IMR-90 (cell line): ENCODE measurements around the gene COPA. TPM values are rescaled to one million over a fixed set of nuclear protein-coding genes. Genes with fewer than 3 reads are reported as not detected.

Source experiments
- ATAC-seq: fragments of 200-7000 bp; cut with Tn5 transposase; 2 replicates; pipeline ENCODE4 v1.9.1; 2020; ENCODE audit warnings: low read depth, mild to moderate bottlenecking, moderate library complexity
- BruUV-seq: library from RNA; stranded (reverse); fragments of 400-500 nt; replicated peaks from 2 replicates; lab custom pipeline; 2021; lab: Mats Ljungman, UMichigan
- CTCF ChIA-PET: fragments of 300-600 bp; formaldehyde crosslinking; extraction: SDS; loops from one replicate; lab custom pipeline; 2021; ENCODE audit warnings: antibody characterized with exemption; lab: Yijun Ruan, JAX
- POLR2A ChIA-PET: fragments of 300-600 bp; sonication (Branson Sonifier 250); formaldehyde crosslinking; loops from one replicate; lab custom pipeline; 2022; ENCODE audit warnings: antibody characterized with exemption; ENCODE audit not compliant: unreplicated experiment; lab: Charles Lee
- DNase-seq: peaks from one replicate; pipeline ENCODE4 v3.0.0; 2013
- H2AFZ ChIP-seq: replicated peaks from 2 replicates; pipeline ENCODE3; 2013; ENCODE audit warnings: low read length, mild to moderate bottlenecking; ENCODE audit not compliant: poor library complexity
- H2AK5ac ChIP-seq: 2 replicates; pipeline ENCODE4 v1.6.1; 2013; ENCODE audit warnings: low read depth, low read length, inconsistent platforms
- H2AK9ac ChIP-seq: replicated peaks from 2 replicates; pipeline ENCODE3; 2013; ENCODE audit warnings: mild to moderate bottlenecking, low read depth, low read length, moderate library complexity; ENCODE audit not compliant: poor library complexity
- H2BK120ac ChIP-seq: 2 replicates; pipeline ENCODE4 v1.6.1; 2013; ENCODE audit warnings: low read depth, low read length, inconsistent platforms
- H2BK15ac ChIP-seq: 3 replicates; pipeline ENCODE4 v1.6.1; 2013; ENCODE audit warnings: low read depth, low read length, inconsistent platforms
- H2BK20ac ChIP-seq: 2 replicates; pipeline ENCODE4 v1.6.1; 2013; ENCODE audit warnings: low read depth, mild to moderate bottlenecking, inconsistent platforms, low read length, moderate library complexity
- H2BK5ac ChIP-seq: 2 replicates; pipeline ENCODE4 v1.6.1; 2013; ENCODE audit warnings: mild to moderate bottlenecking, low read depth, low read length, inconsistent platforms; ENCODE audit not compliant: poor library complexity, severe bottlenecking
- H3K14ac ChIP-seq: replicated peaks from 2 replicates; pipeline ENCODE4 v1.6.1; 2013; ENCODE audit warnings: low read depth, low read length, inconsistent platforms
- H3K18ac ChIP-seq: 2 replicates; pipeline ENCODE4 v1.6.1; 2013; ENCODE audit warnings: low read depth, low read length, control low read depth
- H3K23ac ChIP-seq: 2 replicates; pipeline ENCODE4 v1.6.1; 2013; ENCODE audit warnings: low read depth, low read length, inconsistent platforms
- H3K27ac ChIP-seq: 2 replicates; pipeline ENCODE4 v1.5.1; 2013; ENCODE audit warnings: mild to moderate bottlenecking, control low read depth, low read length; ENCODE audit not compliant: insufficient read depth
- H3K27me3 ChIP-seq: 2 replicates; pipeline ENCODE4 v1.6.1; 2013; ENCODE audit warnings: low read length; ENCODE audit not compliant: control insufficient read depth, insufficient read depth
- H3K36me3 ChIP-seq: 2 replicates; pipeline ENCODE4 v1.6.1; 2013; ENCODE audit warnings: low read length, mixed read lengths; ENCODE audit not compliant: control insufficient read depth, insufficient read depth
- H3K4ac ChIP-seq: 2 replicates; pipeline ENCODE4 v1.6.1; 2013; ENCODE audit warnings: low read depth, low read length, inconsistent platforms
- H3K4me1 ChIP-seq: 2 replicates; pipeline ENCODE4 v1.6.1; 2013; ENCODE audit warnings: low read length, mixed read lengths; ENCODE audit not compliant: control insufficient read depth, insufficient read depth
- H3K4me2 ChIP-seq: 2 replicates; pipeline ENCODE4 v1.6.1; 2013; ENCODE audit warnings: low read depth, mild to moderate bottlenecking, control low read depth, low read length, moderate library complexity
- H3K4me3 ChIP-seq: 2 replicates; pipeline ENCODE4 v1.5.1; 2013; ENCODE audit warnings: low read depth, mild to moderate bottlenecking, control low read depth, low read length, moderate library complexity; ENCODE audit not compliant: insufficient read depth
- H3K56ac ChIP-seq: 2 replicates; pipeline ENCODE4 v1.6.1; 2013; ENCODE audit warnings: low read length, inconsistent platforms; ENCODE audit not compliant: insufficient read depth; ENCODE audit errors: extremely low read depth
- H3K79me1 ChIP-seq, 2 experiments: 2 replicates each; pipeline ENCODE4 v1.6.1; 2013; ENCODE audit warnings: low read length in 2 of 2, inconsistent platforms in 1 of 2, low read depth in 1 of 2
- H3K9ac ChIP-seq: 2 replicates; pipeline ENCODE4 v1.6.1; 2013; ENCODE audit warnings: low read depth, low read length, control low read depth
- H3K9me1 ChIP-seq: 2 replicates; pipeline ENCODE4 v1.6.1; 2013; ENCODE audit warnings: low read length, inconsistent platforms; ENCODE audit not compliant: insufficient read depth
- H3K9me3 ChIP-seq: 2 replicates; pipeline ENCODE4 v1.6.1; 2013; ENCODE audit warnings: low read length; ENCODE audit not compliant: control insufficient read depth, insufficient read depth
- H4K20me1 ChIP-seq: 2 replicates; pipeline ENCODE4 v1.6.1; 2013; ENCODE audit warnings: low read length, inconsistent platforms; ENCODE audit not compliant: insufficient read depth
- H4K5ac ChIP-seq: 2 replicates; pipeline ENCODE4 v1.6.1; 2013; ENCODE audit warnings: mild to moderate bottlenecking, low read depth, low read length, control low read depth
- H4K8ac ChIP-seq, 2 experiments: 2 replicates each; pipeline ENCODE4 v1.6.1; 2013; ENCODE audit warnings: low read depth in 2 of 2, low read length in 2 of 2, control low read depth in 1 of 2, inconsistent platforms in 1 of 2
- H4K91ac ChIP-seq: 2 replicates; pipeline ENCODE4 v1.6.1; 2013; ENCODE audit warnings: low read depth, low read length, inconsistent platforms; ENCODE audit not compliant: insufficient read depth
- BHLHE40 ChIP-seq: fragments of 150-350 bp; IDR thresholded peaks from 2 replicates; pipeline ENCODE4 v1.6.1; 2016; ENCODE audit warnings: mild to moderate bottlenecking, low read depth, low read length
- MXI1 ChIP-seq: IDR thresholded peaks from 2 replicates; pipeline ENCODE4 v1.6.1; 2012; ENCODE audit warnings: low read depth, mild to moderate bottlenecking, low read length, moderate library complexity, borderline replicate concordance
- NFE2L2 ChIP-seq: fragments of 150-350 bp; IDR thresholded peaks from 2 replicates; pipeline ENCODE4 v1.6.1; 2016; ENCODE audit warnings: low read depth, mild to moderate bottlenecking, low read length
- RAD21 ChIP-seq: IDR thresholded peaks from 2 replicates; pipeline ENCODE4 v1.6.1; 2012; ENCODE audit warnings: low read length, improper control_type of control experiment
- RFX5 ChIP-seq: IDR thresholded peaks from 2 replicates; pipeline ENCODE4 v1.8.0; 2012; ENCODE audit warnings: low read depth, mild to moderate bottlenecking, low read length, moderate library complexity
- SMC3 ChIP-seq: fragments of 150-350 bp; IDR thresholded peaks from 2 replicates; pipeline ENCODE4 v1.6.1; 2016; ENCODE audit warnings: low read depth, mild to moderate bottlenecking, antibody characterized with exemption, low read length, moderate library complexity
- WGBS, 2 experiments: methylation state at CpG; one replicate each; pipeline versions ENCODE4 v1.1.5 to v1.1.7; 2013; ENCODE audit warnings: missing lambda C conversion rate in 2 of 2; ENCODE audit not compliant: insufficient read length in 1 of 2; ENCODE audit errors: extremely low coverage in 2 of 2; 5-methylcytosine and 5-hydroxymethylcytosine counted together
- dilution Hi-C: fragments of 300-500 bp; cut with HindIII; formaldehyde crosslinking; loops from one replicate; pipeline ENCODE4 v1.14.3; 2018; ENCODE audit warnings: low sequenced_read_pairs; ENCODE audit not compliant: unreplicated experiment
- in situ Hi-C: fragments of 300-500 bp; cut with MboI; formaldehyde crosslinking; loops from 3 replicates; pipeline ENCODE4 v1.14.3; 2019; ENCODE audit warnings: low sequenced_read_pairs, inconsistent platforms, mixed read lengths
- intact Hi-C: fragments of 100-400 bp; cut with micrococcal nuclease; formaldehyde crosslinking; loops from 2 replicates; pipeline ENCODE4 v1.10.0; 2022
- polyA plus RNA-seq, 3 experiments: library from polyadenylated mRNA; depleted of rRNA; stranded (reverse); fragments of >200 nt; gene quantifications; 2 replicates each; pipeline ENCODE4 v1.2.3, GENCODE V29; 2012; ENCODE audit warnings: low replicate concordance in 1 of 3
- total RNA-seq: library from RNA; depleted of rRNA; stranded (reverse); fragments of >200 nt; gene quantifications from 2 replicates; pipeline ENCODE4 v1.2.3, GENCODE V29; 2012
- TF ChIP-seq, protein P1 (sequence below): conservative IDR thresholded peaks from 2 replicates; pipeline ENCODE4 v1.5.1; 2012; ENCODE audit warnings: mild to moderate bottlenecking, low read depth, low read length, improper control_type of control experiment
- TF ChIP-seq, protein P2 (sequence below): fragments of 150-350 bp; IDR thresholded peaks from 2 replicates; pipeline ENCODE4 v1.6.1; 2017; ENCODE audit warnings: mild to moderate bottlenecking, antibody characterized with exemption, low read length, low read depth

COPA gene
- total and polyA plus RNA-seq, 2 of the 4 experiments (the other 2 are of a cell fraction) = 204 to 436 TPM

DNA sequence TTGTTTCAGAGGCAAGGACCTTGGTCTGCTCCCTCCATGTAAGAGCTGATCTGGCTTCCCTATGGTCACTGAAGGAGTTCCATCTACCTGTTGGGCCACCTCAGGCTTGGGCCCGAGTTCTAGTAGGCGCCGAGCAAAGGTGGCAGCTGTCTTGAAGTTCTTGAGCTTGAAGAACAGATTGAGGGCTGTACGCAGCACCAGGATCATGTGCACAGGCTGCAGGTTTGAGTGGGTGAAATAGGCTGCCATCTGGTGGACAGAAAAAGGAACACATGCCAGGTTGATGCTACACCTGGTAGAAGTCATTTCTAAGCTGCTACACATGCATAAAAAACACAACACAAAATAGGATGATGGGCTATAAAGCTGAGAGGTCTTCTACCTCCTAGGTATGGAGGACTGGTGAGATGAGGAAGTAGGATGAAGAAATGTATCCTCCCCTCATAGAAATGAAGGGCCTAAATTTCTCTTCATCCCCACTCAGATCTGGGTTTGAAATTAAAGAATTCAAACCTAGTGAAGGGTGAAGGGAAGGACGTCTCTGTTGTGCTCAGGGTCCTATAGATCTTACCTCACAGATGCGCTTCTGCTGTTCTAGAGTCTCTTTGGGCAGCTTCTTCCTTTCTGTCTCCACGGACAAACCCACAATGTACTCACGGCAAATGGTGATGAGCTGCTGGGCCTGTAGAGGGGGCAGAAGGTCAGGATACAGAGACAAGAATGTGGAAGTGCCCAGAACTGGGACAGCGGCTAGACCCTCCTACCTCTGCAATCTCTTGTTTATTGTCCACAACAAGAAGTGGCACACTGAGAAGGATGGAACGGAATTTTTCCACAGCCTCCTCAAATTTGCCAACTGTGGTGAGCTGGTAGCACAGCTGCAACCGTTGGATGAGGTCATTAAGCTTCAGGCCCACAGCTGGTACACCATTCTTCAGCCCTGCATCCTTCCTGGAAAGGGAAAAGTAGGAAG, 51.5 kb downstream of the COPA start:
- H3K27me3 ChIP-seq = no peaks in the 10 kb centered on the region
- H2AK5ac ChIP-seq = no peak overlapping the region
- no peak overlapping the region for H3K27ac ChIP-seq
- peaks cover 29% of the 10 kb centered on the region in 2 experiments for H3K79me1 ChIP-seq
- H3K9ac ChIP-seq = no peak overlapping the region
- no peak overlapping the region for H4K91ac ChIP-seq
- H4K20me1 ChIP-seq = peaks cover 23% of the 10 kb centered on the region; the same call in 1 of the 2 replicates
- no peaks in the 10 kb centered on the region for H3K4me1 ChIP-seq
- BruUV-seq = no TSS peak
- dilution Hi-C loops (no loop called here), intact Hi-C loops (loop anchor here (1.0 kb wide), 4 partner anchors 8 to 190 kb away; no protein-coding TSS in a partner anchor), in situ Hi-C loops (no loop called here)
- DNase-seq (peak; percentile 70), ATAC-seq (peak; percentile 71)
- H3K9me3 ChIP-seq = no peaks in the 10 kb centered on the region
- no peak overlapping the region for H2BK20ac ChIP-seq
- no peak overlapping the region for H2BK5ac ChIP-seq
- WGBS, 2 experiments = no CpG with 5 or more reads among the region's 11 CpGs
- H2BK15ac ChIP-seq = no peak overlapping the region
- no peak overlapping the region for H3K4me3 ChIP-seq
- no peak overlapping the region for H4K8ac ChIP-seq
- ChIA-PET CTCF (interaction anchor here (0.5 to 2.3 kb wide), 14 partner anchors 9 to 191 kb away, joined by 3 to 15 read pairs (median 3); no protein-coding TSS in a partner anchor), POLR2A (interaction anchor here (0.6 kb wide), 1 partner anchor 25 kb away, joined by 3 read pairs; no protein-coding TSS in a partner anchor)
- no peak overlapping the region for H2BK120ac ChIP-seq
- no peak overlapping the region for H3K56ac ChIP-seq
- no peak overlapping the region for H3K4ac ChIP-seq
- no peaks in the 10 kb centered on the region for H3K9me1 ChIP-seq
- peak; percentile 52 for TF ChIP-seq RAD21
- TF ChIP-seq BHLHE40 = no peak
- TF ChIP-seq MXI1 = peak; percentile 57; the same call in 1 of the 2 replicates
- TF ChIP-seq, protein P1, sequence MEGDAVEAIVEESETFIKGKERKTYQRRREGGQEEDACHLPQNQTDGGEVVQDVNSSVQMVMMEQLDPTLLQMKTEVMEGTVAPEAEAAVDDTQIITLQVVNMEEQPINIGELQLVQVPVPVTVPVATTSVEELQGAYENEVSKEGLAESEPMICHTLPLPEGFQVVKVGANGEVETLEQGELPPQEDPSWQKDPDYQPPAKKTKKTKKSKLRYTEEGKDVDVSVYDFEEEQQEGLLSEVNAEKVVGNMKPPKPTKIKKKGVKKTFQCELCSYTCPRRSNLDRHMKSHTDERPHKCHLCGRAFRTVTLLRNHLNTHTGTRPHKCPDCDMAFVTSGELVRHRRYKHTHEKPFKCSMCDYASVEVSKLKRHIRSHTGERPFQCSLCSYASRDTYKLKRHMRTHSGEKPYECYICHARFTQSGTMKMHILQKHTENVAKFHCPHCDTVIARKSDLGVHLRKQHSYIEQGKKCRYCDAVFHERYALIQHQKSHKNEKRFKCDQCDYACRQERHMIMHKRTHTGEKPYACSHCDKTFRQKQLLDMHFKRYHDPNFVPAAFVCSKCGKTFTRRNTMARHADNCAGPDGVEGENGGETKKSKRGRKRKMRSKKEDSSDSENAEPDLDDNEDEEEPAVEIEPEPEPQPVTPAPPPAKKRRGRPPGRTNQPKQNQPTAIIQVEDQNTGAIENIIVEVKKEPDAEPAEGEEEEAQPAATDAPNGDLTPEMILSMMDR = peak; percentile 66
- no peak for TF ChIP-seq NFE2L2
- TF ChIP-seq, protein P2, sequence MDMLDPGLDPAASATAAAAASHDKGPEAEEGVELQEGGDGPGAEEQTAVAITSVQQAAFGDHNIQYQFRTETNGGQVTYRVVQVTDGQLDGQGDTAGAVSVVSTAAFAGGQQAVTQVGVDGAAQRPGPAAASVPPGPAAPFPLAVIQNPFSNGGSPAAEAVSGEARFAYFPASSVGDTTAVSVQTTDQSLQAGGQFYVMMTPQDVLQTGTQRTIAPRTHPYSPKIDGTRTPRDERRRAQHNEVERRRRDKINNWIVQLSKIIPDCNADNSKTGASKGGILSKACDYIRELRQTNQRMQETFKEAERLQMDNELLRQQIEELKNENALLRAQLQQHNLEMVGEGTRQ = no peak
- TF ChIP-seq RFX5 = no peak
- peak; percentile 72 for TF ChIP-seq SMC3
- no peak overlapping the region for H3K18ac ChIP-seq
- H4K5ac ChIP-seq = no peak overlapping the region
- H2AFZ ChIP-seq = no peak overlapping the region
- H3K36me3 ChIP-seq = peaks cover 68% of the 10 kb centered on the region
- no peak overlapping the region for H3K23ac ChIP-seq
- H2AK9ac ChIP-seq = peak overlapping the region; percentile 68
- H3K14ac ChIP-seq = no peak overlapping the region
- no peak overlapping the region for H3K4me2 ChIP-seq
